ENCODE data around the gene GGTLC2. TPM values are rescaled to one million over a fixed set of nuclear protein-coding genes. Genes with fewer than 3 reads are reported as not detected.
"Not testable (repeated sequence)": the region's sequence is repeated elsewhere in the genome, so short reads cannot be mapped to it uniquely, and the experiment has no call there.

The GGTLC2 gene
- not detected for total RNA-seq

GRCh38 chr22:22644314-22644713 lies at the start of gene GGTLC2:
Gene GGTLC2, plus strand, starts transcription at chr22:22644614. Its CDS starts 1,732 bp downstream, at chr22:22646346.
- not testable (repeated sequence) for DNase-seq (ENCODE audit: low spot score in 2 of 2); H3K4me3 ChIP-seq; H3K27me3 ChIP-seq; H3K27ac ChIP-seq; H3K4me1 ChIP-seq; H3K9me3 ChIP-seq; H3K36me3 ChIP-seq
- WGBS = no CpG with 5 or more reads among the region's 30 CpGs

GRCh38 chr22:22595001-22595835 lies 49.2 kb upstream of the GGTLC2 start:
- H3K36me3 ChIP-seq = no peaks in the 10 kb centered on the region
- WGBS = 62% methylated on average over 4 of the region's 5 CpGs
- peaks cover 17% of the 10 kb centered on the region for H3K27me3 ChIP-seq
- no peak overlapping the region for H3K4me3 ChIP-seq
- H3K4me1 ChIP-seq = no peaks in the 10 kb centered on the region
- no peak for TF ChIP-seq EP300 (IDR thresholded peaks at IDR 0.05)
- no peak for TF ChIP-seq POLR2A (IDR thresholded peaks at IDR 0.05)
- TF ChIP-seq, protein P1, sequence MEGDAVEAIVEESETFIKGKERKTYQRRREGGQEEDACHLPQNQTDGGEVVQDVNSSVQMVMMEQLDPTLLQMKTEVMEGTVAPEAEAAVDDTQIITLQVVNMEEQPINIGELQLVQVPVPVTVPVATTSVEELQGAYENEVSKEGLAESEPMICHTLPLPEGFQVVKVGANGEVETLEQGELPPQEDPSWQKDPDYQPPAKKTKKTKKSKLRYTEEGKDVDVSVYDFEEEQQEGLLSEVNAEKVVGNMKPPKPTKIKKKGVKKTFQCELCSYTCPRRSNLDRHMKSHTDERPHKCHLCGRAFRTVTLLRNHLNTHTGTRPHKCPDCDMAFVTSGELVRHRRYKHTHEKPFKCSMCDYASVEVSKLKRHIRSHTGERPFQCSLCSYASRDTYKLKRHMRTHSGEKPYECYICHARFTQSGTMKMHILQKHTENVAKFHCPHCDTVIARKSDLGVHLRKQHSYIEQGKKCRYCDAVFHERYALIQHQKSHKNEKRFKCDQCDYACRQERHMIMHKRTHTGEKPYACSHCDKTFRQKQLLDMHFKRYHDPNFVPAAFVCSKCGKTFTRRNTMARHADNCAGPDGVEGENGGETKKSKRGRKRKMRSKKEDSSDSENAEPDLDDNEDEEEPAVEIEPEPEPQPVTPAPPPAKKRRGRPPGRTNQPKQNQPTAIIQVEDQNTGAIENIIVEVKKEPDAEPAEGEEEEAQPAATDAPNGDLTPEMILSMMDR (IDR thresholded peaks at IDR 0.05) = no peak
- no peak for TF ChIP-seq POLR2AphosphoS5 (IDR thresholded peaks at IDR 0.05)
- no peaks in the 10 kb centered on the region for H3K9me3 ChIP-seq
- H3K27ac ChIP-seq = no peak overlapping the region
- DNase-seq (ENCODE audit: low spot score in 2 of 2) = no peak

DNA sequence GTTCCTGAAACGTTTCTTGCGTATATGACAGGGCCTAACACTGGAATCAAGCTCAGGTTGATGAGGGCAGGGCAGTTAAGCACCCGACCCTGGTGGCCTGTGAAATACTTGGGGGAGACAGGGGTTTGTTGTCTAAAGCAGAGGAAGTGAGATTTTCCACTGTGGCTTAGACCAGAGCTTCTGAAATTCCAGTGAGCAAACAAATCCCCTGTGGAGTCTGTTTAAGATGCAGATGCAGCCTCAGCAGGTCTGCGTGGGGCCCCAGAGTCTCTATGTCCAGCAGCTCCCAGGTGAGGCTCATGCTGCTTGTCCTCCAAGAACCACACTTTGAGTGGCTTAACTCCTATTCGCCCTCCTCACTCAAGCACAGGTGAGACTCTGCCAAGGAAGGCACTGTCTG lies 46.3 kb upstream of the GGTLC2 start:
- H3K27ac ChIP-seq = no peak overlapping the region
- no peaks in the 10 kb centered on the region for H3K4me1 ChIP-seq
- H3K9me3 ChIP-seq = no peaks in the 10 kb centered on the region
- WGBS = 65% methylated on average over 5 of the region's 5 CpGs
- no peak overlapping the region for H3K4me3 ChIP-seq
- no peaks in the 10 kb centered on the region for H3K36me3 ChIP-seq
- H3K27me3 ChIP-seq = no peaks in the 10 kb centered on the region
- TF ChIP-seq, protein P1 (IDR thresholded peaks at IDR 0.05) = no peak
- TF ChIP-seq POLR2A (IDR thresholded peaks at IDR 0.05) (no peak), POLR2AphosphoS5 (IDR thresholded peaks at IDR 0.05) (no peak), EP300 (IDR thresholded peaks at IDR 0.05) (no peak)
- no peak for DNase-seq (ENCODE audit: low spot score in 2 of 2)

DNA sequence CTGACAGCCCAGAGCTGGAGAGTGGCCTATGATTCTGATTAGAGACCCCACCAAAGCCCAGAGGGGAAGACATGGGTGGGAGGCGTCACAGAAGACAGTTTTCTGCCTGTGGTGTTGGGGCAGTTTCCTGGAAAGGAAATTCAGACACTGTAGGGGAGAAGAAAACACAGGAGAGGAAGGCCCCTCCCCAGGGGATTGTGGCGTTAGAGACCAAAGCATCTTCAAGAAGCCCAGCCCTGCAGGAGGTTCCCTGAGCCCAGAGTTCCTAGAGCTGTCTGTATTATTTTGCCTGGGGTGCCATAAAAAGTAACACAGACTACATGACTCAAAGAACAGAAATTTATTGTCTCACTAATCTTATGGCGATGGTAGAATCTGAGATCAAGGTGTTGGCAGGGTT lies 45.2 kb upstream of the GGTLC2 start:
- no peak overlapping the region for H3K4me3 ChIP-seq
- H3K27ac ChIP-seq = no peak overlapping the region
- H3K36me3 ChIP-seq = no peaks in the 10 kb centered on the region
- H3K4me1 ChIP-seq = no peaks in the 10 kb centered on the region
- H3K9me3 ChIP-seq = no peaks in the 10 kb centered on the region
- DNase-seq (ENCODE audit: low spot score in 2 of 2) = no peak
- 42% methylated on average over 3 of the region's 3 CpGs for WGBS
- no peak for TF ChIP-seq POLR2A (IDR thresholded peaks at IDR 0.05)
- TF ChIP-seq EP300 (IDR thresholded peaks at IDR 0.05) = no peak
- TF ChIP-seq POLR2AphosphoS5 (IDR thresholded peaks at IDR 0.05) = no peak
- TF ChIP-seq, protein P1 (IDR thresholded peaks at IDR 0.05) = no peak
- H3K27me3 ChIP-seq = no peaks in the 10 kb centered on the region

DNA sequence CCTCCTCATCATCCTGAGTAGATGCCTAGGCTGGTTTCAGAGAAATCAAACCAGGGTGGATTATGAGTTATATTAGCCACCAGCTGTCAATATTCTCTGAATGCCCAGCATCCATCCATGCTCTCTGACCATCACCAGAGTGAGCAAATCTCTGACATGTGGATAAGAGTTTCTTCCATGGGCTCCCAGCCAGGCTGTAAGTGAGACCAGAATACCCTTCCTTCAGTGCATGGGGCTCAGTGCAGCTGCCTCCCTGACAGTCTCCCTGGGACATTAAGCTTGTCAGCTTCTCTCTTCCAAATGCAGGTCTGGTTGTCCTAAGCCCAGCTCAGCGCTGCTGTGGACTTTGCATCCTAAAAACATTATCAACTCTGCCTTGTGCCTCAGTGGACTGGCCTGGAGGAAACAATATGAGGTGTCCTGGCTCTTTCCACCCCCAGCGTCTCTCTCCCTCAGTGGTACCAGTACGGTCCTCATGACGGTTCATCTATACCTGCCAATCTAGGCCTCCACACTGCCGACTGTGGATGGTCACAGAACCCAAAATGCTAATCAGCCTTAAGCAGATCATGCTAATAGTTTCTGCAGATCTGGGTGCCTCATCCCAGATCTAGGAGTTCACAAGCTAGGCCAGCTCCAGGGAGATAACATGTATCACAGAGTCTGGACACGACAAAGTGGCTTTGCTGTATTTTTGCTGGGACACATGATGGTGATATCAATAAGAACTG lies 43.7 kb upstream of the GGTLC2 start:
- DNase-seq (ENCODE audit: low spot score in 2 of 2) = no peak
- H3K36me3 ChIP-seq = no peaks in the 10 kb centered on the region
- 87% methylated on average over 6 of the region's 6 CpGs for WGBS

More for the DNA sequence above, 43.7 kb upstream of the GGTLC2 start:
- Histone ChIP-seq H3K9me3 (no peaks in the 10 kb centered on the region), H3K27me3 (no peaks in the 10 kb centered on the region), H3K27ac (no peak overlapping the region), H3K4me3 (no peak overlapping the region), H3K4me1 (no peaks in the 10 kb centered on the region)
- TF ChIP-seq, protein P1 (IDR thresholded peaks at IDR 0.05) = no peak

All from suprapubic skin (tissue), 4 donors.